ENCODE measurements around the gene AFG3L2.
A peak's percentile ranks its signal among the peaks of the same experiment; 100 is the strongest.

Gene AFG3L2

DNA sequence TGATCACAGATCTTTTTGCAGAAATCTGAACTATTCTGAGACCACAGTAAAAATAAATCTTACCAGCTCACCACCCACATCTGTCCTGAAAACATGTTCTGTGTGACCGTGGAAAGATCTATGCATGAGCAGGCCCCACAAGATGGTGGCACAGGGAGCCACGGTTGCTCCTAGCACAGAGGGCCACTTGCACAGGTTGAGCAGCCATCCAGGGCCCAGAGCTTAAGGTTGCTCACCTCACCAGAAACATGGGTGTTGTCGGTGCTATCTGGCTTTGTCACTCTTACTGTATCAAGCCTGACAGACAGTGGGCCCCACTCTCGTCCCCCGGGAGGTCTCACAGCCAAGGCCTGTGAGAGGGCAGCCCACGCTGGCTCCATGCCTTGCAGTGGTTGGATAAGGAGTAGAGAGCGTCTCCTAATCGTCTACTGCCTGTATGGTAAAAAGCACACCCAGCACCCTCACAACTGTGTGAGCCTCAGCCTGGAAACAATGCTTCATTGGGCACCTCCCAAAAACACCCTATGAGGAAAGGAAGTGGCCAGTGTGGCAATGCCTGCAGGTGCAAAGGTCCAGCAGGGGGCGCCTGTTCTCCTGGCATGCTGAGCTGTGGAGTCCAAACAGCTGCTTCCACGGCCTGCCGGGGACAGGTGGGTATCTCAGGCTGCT, 49.4 kb downstream of the AFG3L2 start:
- DNase-seq (ENCODE audit: low spot score in 2 of 2) (peak; percentile 65 to 86), ATAC-seq (peak; percentile 89)
- no peak overlapping the region for H3K27ac Mint-ChIP-seq
- H3K4me1 Mint-ChIP-seq: peaks cover 14% of the 10 kb centered on the region
- H3K36me3 Mint-ChIP-seq: peaks cover 77% of the 10 kb centered on the region
- no peak overlapping the region for H3K4me3 Mint-ChIP-seq
- no peaks in the 10 kb centered on the region for H3K9me3 Mint-ChIP-seq

DNA sequence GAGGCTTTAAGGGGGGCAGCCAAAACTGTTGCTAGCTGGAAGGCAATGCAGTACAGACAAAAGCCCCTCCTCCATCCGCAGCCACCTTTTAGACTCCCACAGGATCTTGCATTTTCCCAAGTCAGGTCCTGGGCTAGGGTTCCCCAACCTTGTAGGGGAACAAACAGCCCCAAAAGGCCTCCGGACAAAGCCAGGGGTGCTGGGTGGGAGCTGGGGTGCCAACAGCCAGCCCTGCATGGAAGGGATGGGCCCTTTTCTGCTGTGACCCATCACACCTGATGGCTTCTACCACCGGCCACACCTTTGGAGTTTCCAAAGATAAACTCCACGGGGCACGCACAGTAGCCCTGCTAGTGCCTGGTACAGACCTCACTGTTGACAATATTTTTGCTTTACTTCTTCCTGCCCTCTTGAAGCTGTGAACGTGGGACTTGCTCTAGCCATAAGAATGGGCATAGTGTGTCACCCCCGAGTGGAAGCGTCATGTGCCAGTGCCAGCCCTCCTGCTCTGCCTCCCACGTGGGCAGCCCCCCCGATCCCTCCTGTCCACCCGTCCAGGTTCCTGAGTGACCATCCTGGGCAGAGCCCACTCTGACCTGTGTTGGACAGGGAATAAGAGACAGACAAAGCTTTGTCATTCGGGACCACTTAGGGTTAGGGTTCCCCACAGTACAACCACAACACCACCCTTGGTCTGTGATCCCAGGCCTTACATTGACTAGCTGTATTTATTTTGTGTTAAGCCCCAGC, 50.1 kb downstream of the AFG3L2 start:
- no peak for ATAC-seq
- no peaks in the 10 kb centered on the region for H3K9me3 Mint-ChIP-seq
- peaks cover 14% of the 10 kb centered on the region for H3K4me1 Mint-ChIP-seq
- DNase-seq (ENCODE audit: low spot score in 2 of 2): no peak
- H3K27ac Mint-ChIP-seq: no peak overlapping the region
- peaks cover 76% of the 10 kb centered on the region for H3K36me3 Mint-ChIP-seq
- no peak overlapping the region for H3K4me3 Mint-ChIP-seq

- ATAC-seq: no peak
- H3K9me3 Mint-ChIP-seq: no peaks in the 10 kb centered on the region
- no peak overlapping the region for H3K4me3 Mint-ChIP-seq
- peaks cover 14% of the 10 kb centered on the region for H3K4me1 Mint-ChIP-seq
- DNase-seq (ENCODE audit: low spot score in 2 of 2): no peak
- peaks cover 74% of the 10 kb centered on the region for H3K36me3 Mint-ChIP-seq
- no peak overlapping the region for H3K27ac Mint-ChIP-seq
Measured at GRCh38 chr18:12325726-12326245, 51.2 kb downstream of the AFG3L2 start.

DNA sequence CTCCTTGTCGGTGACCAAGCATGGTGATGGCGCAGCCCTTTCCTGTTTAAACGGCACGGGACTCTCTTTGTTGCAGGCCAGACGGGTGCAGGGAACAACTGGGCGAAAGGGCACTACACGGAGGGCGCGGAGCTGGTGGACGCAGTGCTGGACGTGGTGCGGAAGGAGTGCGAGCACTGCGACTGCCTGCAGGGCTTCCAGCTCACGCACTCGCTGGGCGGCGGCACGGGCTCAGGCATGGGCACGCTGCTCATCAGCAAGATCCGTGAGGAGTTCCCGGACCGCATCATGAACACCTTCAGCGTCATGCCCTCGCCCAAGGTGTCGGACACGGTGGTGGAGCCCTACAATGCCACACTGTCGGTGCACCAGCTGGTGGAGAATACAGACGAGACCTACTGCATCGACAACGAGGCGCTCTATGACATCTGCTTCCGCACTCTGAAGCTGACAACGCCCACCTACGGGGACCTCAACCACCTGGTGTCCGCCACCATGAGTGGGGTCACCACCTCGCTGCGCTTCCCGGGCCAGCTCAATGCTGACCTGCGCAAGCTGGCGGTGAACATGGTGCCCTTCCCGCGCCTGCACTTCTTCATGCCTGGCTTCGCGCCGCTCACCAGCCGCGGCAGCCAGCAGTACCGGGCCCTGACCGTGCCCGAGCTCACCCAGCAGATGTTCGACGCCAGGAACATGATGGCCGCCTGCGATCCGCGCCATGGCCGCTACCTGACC, 51.9 kb downstream of the AFG3L2 start:
- no peak overlapping the region for H3K27ac Mint-ChIP-seq
- H3K4me3 Mint-ChIP-seq: no peak overlapping the region
- peaks cover 14% of the 10 kb centered on the region for H3K4me1 Mint-ChIP-seq
- peaks cover 69% of the 10 kb centered on the region for H3K36me3 Mint-ChIP-seq
- H3K9me3 Mint-ChIP-seq: no peaks in the 10 kb centered on the region
- ATAC-seq (no peak), DNase-seq (ENCODE audit: low spot score in 2 of 2) (no peak)

DNA sequence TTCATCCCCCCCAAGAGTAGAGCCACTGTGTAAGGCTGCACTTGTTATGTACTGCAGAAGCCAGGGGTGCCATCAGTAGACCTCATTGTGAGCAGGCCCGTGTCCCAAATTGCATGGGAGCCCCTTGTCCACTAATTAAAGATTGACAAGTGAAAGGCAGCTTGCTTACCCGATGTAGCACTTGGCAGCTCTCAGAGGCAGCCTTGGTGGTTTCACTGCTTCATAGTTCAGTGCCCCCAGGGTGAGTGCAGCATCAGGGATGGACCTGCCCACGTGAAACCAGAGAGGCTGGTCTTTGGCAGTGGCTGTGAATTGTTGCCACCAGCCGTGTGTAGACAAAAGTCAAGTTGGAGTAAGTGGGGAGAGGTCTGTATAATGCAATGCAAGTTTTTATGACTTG, 55.7 kb downstream of the AFG3L2 start:
- DNase-seq (ENCODE audit: low spot score in 2 of 2) (no peak), ATAC-seq (peak; percentile 31)
- Mint-ChIP-seq H3K9me3 (no peaks in the 10 kb centered on the region), H3K4me3 (no peak overlapping the region), H3K4me1 (peaks cover 5% of the 10 kb centered on the region), H3K36me3 (peaks cover 31% of the 10 kb centered on the region), H3K27ac (no peak overlapping the region)

DNA sequence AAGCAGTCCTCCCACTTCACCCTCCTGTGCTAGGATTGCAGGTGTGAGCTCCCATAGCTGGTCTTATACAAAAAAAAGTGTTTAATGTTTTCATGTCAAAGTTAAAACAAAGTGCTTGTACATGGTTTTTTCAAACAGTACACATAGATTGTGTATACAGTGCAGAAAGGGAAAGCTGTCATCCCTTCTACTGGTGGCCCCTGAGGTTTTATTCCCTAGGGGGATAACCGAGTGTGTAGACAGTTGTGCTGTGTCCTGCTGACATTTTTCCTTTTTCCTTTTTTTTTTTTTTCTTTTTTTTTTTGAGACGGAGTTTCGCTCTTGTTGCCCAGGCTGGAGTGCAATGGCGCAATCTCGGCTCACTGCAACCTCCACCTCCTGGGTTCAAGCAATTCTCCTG, 58.2 kb downstream of the AFG3L2 start:
- H3K4me1 Mint-ChIP-seq: peaks cover 5% of the 10 kb centered on the region

GRCh38 chr18:12318334-12318697, 58.7 kb downstream of the AFG3L2 start:
- Mint-ChIP-seq H3K9me3 (no peaks in the 10 kb centered on the region), H3K4me1 (peaks cover 5% of the 10 kb centered on the region), H3K4me3 (no peak overlapping the region), H3K27ac (no peak overlapping the region), H3K36me3 (peaks cover 11% of the 10 kb centered on the region)
- ATAC-seq (no peak), DNase-seq (ENCODE audit: low spot score in 2 of 2) (no peak)

More for the DNA sequence above, 58.2 kb downstream of the AFG3L2 start:
- no peak overlapping the region for H3K27ac Mint-ChIP-seq
- DNase-seq (ENCODE audit: low spot score in 2 of 2) (no peak), ATAC-seq (no peak)
- no peak overlapping the region for H3K4me3 Mint-ChIP-seq
- H3K9me3 Mint-ChIP-seq: no peaks in the 10 kb centered on the region
- H3K36me3 Mint-ChIP-seq: peaks cover 14% of the 10 kb centered on the region

DNA sequence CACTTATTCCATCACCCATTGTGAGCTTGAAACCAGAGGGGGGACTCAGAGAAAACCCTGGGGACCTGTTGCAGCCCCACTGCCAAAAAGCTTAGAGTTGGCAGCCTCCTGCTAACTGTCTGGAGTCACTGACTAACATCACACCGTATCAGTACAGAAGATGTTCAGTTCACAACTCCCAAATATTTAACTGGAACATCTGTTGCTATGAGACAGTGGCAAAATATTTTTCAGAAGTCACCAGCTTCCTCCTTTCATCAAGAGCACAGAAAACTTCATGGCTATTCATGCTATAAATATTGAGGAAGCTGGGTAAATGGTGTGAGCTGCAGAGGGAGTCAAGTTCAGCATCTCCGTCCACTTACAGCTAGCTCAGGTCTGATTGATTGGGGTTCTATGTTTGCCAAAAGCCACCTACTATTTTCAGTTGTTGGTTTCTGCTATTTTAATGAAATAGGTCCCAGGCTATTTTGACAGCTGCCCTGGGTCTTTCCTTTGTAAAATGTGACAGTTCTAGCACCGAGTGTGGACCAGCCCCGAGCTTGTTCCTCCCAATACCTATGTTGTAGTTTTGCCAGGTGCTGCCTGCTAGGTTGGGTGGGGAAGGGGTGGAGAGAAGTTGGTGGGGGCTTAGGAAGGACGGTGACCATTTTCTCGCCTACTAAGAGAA, 59.2 kb downstream of the AFG3L2 start:
- DNase-seq (ENCODE audit: low spot score in 2 of 2) (no peak), ATAC-seq (no peak)
- Mint-ChIP-seq H3K4me1 (peaks cover 5% of the 10 kb centered on the region), H3K27ac (no peak overlapping the region), H3K36me3 (peaks cover 5% of the 10 kb centered on the region), H3K4me3 (no peak overlapping the region), H3K9me3 (no peaks in the 10 kb centered on the region)

GRCh38 chr18:12315911-12316310, 61.1 kb downstream of the AFG3L2 start:
- H3K9me3 Mint-ChIP-seq: peaks cover 4% of the 10 kb centered on the region
- no peak for ATAC-seq
- no peak overlapping the region for H3K4me3 Mint-ChIP-seq
- no peak overlapping the region for H3K27ac Mint-ChIP-seq
- H3K4me1 Mint-ChIP-seq: peaks cover 5% of the 10 kb centered on the region
- no peaks in the 10 kb centered on the region for H3K36me3 Mint-ChIP-seq
- no peak for DNase-seq (ENCODE audit: low spot score in 2 of 2)

DNA sequence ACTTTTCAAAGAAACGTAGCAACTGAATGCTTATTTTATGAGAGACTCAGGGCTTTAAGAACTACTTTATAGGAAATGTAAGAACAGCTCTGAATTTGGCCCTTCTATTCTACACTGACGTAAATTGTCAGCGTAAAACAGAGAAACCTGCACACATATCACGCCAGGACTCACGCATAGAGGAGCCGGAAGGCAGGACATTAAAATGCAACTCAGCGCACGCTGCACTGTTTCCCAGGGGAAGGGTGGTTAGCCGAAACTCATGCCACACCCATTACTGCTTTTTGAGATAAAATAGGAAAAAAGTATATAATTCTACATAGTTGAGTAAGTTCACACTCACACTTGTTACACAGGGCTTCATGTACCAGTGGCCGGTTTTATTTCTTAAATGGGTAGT, 61.5 kb downstream of the AFG3L2 start:
- no peak overlapping the region for H3K4me3 Mint-ChIP-seq
- ATAC-seq: no peak
- peaks cover 4% of the 10 kb centered on the region for H3K9me3 Mint-ChIP-seq
- H3K4me1 Mint-ChIP-seq: peaks cover 5% of the 10 kb centered on the region
- DNase-seq (ENCODE audit: low spot score in 2 of 2): no peak
- H3K36me3 Mint-ChIP-seq: no peaks in the 10 kb centered on the region
- H3K27ac Mint-ChIP-seq: no peak overlapping the region

DNA sequence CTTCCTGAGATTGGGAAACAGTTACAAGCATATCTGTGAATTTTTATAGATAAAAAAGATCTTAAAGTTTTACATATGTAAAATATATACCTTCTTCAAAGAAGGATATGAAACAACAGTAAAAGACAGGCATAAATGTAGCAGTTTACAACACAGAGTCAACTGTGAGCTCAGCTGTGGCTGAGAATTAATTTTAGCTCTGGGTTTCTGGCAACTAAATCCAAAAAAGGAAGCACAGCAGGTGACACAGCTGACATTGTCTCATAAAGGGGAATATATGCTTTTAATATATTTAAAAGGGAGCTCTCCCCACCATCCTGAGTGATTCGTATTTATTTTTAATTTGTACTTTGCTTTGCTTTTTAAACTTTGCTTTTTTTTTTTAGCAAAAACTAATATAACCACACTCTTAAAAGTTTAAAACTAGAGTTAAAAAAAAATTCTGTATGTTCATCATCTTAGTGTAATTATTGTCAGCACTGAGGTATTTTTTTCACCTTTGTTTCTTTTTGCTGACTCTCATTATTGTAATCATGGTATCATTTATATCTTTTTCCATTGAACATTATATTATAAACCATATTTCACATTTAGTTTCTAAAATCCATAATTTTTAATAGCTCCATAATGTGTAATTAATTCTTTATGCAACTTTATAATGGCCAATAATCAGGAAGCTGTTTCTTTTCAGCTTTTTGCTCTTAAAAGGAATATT, 62.3 kb downstream of the AFG3L2 start:
- no peak overlapping the region for H3K27ac Mint-ChIP-seq
- DNase-seq (ENCODE audit: low spot score in 2 of 2) (no peak), ATAC-seq (no peak)
- H3K9me3 Mint-ChIP-seq: peaks cover 4% of the 10 kb centered on the region
- H3K36me3 Mint-ChIP-seq: no peaks in the 10 kb centered on the region
- no peak overlapping the region for H3K4me3 Mint-ChIP-seq
- peaks cover 6% of the 10 kb centered on the region for H3K4me1 Mint-ChIP-seq

- no peak overlapping the region for H3K4me3 Mint-ChIP-seq
- no peak for DNase-seq (ENCODE audit: low spot score in 2 of 2)
- H3K9me3 Mint-ChIP-seq: peaks cover 4% of the 10 kb centered on the region
- no peak overlapping the region for H3K27ac Mint-ChIP-seq
- ATAC-seq: no peak
- peaks cover 11% of the 10 kb centered on the region for H3K4me1 Mint-ChIP-seq
- H3K36me3 Mint-ChIP-seq: no peaks in the 10 kb centered on the region
Measured at GRCh38 chr18:12313530-12314245, 63.3 kb downstream of the AFG3L2 start.

DNA sequence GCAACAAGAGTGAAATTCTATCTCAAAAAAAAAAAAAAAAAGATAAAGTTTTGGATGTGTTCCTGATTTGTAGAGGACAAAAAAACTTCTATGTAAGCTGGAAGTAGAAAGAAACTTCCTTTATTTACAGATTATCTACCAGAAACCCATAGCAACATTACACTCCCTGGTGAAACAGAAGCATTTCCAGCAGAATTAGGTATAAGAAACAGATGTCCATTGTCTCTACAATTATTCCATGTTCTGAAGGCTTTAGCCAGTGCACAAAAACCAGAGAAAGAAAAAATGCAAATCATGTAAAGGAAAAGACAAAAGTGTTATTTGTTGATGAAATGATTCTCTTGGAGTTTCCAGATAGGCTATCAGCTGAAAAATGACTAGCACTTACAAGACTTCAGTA, 64.1 kb downstream of the AFG3L2 start:
- H3K36me3 Mint-ChIP-seq: no peaks in the 10 kb centered on the region
- DNase-seq (ENCODE audit: low spot score in 2 of 2): no peak
- H3K9me3 Mint-ChIP-seq: peaks cover 4% of the 10 kb centered on the region
- no peak for ATAC-seq
- no peak overlapping the region for H3K4me3 Mint-ChIP-seq
- no peak overlapping the region for H3K27ac Mint-ChIP-seq
- H3K4me1 Mint-ChIP-seq: peaks cover 8% of the 10 kb centered on the region

DNA sequence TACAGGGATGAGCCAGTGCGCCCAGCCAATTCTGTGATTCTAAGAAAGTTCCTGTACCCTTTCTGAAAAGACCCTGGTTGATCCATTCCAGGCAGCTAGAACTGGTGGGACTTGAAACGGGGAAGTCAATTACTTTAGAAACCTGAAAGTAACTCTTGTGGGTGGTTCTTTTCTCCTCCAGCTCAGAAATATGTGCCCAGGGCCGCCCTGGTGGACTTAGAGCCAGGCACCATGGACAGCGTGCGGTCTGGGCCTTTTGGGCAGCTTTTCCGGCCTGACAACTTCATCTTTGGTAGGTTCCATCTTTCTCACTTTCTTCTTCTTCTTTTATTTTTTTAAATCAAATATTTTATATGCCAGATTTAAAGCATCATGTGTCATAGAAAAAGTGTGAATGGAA, 66.3 kb downstream of the AFG3L2 start:
- Mint-ChIP-seq H3K36me3 (peaks cover 4% of the 10 kb centered on the region), H3K9me3 (peaks cover 4% of the 10 kb centered on the region)

More for the DNA sequence above, 66.3 kb downstream of the AFG3L2 start:
- no peak for DNase-seq (ENCODE audit: low spot score in 2 of 2)
- ATAC-seq: no peak
- no peak overlapping the region for H3K4me3 Mint-ChIP-seq
- H3K4me1 Mint-ChIP-seq: peaks cover 18% of the 10 kb centered on the region
- no peak overlapping the region for H3K27ac Mint-ChIP-seq
